Measurements from ENCODE around the gene GMNN.

Gene GMNN

DNA sequence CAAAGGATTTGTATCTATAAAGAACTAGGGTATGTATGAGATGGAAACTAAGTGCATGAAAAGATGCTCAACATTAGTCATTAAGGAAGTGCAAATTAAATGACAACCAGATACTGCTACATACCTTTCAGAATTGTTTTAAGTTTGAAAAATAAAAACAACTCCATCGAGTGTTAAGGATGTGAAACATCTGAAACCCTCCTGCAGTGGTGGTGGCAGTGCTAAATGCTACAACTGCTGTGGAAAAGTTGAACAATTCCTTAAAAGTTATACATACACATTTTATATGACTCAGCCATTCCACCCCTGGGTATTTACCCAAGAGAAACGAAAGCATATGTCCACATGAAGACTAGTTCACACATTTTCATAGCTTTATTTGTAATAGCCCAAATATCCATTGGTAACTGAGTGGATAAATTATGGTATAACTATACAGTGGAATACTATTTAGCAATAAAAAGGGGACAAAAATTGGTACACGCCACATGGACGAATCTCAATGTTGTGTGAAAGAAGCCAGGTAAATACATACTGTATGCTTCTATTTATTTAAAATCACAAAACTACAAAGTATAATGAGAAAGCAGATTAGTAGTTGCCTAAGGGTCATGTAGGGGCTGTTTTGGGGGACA, 13.4 kb downstream of the GMNN start:
- Histone ChIP-seq H3K4me3 (ENCODE audit: low read length) (no peak overlapping the region), H3K27me3 (ENCODE audit: low read depth, low read length) (no peaks in the 10 kb centered on the region), H3K36me3 (replicated peaks; ENCODE audit: low read depth, low read length) (peaks cover 36% of the 10 kb centered on the region), H4K20me1 (ENCODE audit: insufficient read depth, low read length) (no peaks in the 10 kb centered on the region), H3K9me3 (ENCODE audit: insufficient read depth, low read length) (no peaks in the 10 kb centered on the region), H3K27ac (ENCODE audit: low read length) (no peak overlapping the region), H3K9ac (ENCODE audit: low read length) (no peak overlapping the region), H3K4me1 (ENCODE audit: low read length) (no peaks in the 10 kb centered on the region), H3K79me2 (ENCODE audit: low read length) (no peaks in the 10 kb centered on the region), H3K4me2 (ENCODE audit: low read length) (no peak overlapping the region), H2AFZ (ENCODE audit: low read depth, low read length) (no peak overlapping the region)
- TF ChIP-seq EZH2phosphoT487 (IDR thresholded peaks at IDR 0.05; ENCODE audit: low read depth) = no peak
- TF ChIP-seq, protein P1, sequence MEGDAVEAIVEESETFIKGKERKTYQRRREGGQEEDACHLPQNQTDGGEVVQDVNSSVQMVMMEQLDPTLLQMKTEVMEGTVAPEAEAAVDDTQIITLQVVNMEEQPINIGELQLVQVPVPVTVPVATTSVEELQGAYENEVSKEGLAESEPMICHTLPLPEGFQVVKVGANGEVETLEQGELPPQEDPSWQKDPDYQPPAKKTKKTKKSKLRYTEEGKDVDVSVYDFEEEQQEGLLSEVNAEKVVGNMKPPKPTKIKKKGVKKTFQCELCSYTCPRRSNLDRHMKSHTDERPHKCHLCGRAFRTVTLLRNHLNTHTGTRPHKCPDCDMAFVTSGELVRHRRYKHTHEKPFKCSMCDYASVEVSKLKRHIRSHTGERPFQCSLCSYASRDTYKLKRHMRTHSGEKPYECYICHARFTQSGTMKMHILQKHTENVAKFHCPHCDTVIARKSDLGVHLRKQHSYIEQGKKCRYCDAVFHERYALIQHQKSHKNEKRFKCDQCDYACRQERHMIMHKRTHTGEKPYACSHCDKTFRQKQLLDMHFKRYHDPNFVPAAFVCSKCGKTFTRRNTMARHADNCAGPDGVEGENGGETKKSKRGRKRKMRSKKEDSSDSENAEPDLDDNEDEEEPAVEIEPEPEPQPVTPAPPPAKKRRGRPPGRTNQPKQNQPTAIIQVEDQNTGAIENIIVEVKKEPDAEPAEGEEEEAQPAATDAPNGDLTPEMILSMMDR (IDR thresholded peaks at IDR 0.05; ENCODE audit: low read depth, low read length) = no peak

DNA sequence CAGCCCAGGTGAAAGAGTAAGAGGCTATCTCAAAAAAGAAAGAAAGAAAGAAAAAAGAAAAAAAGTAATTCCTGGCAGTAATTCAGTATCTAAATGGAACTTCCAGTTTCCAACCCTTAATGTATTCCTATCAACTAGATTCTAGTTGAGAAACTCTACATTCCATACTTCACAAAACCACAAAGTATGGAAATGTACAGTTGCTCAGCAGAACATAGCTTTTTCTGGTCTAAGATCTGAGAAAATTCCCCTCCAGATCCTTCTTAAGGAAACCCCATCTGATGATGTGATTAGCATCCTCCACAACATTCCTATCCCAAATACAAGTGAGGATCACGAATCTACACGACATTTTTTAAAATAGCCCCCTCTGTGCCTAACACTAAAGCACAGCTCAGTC, 20.4 kb downstream of the GMNN start:
- no peaks in the 10 kb centered on the region for H3K36me3 ChIP-seq (replicated peaks; ENCODE audit: low read depth, low read length)
- no peaks in the 10 kb centered on the region for H3K4me1 ChIP-seq (ENCODE audit: low read length)
- H3K4me2 ChIP-seq (ENCODE audit: low read length) = no peak overlapping the region
- H3K9ac ChIP-seq (ENCODE audit: low read length) = no peak overlapping the region
- H3K9me3 ChIP-seq (ENCODE audit: insufficient read depth, low read length) = no peaks in the 10 kb centered on the region
- H3K27me3 ChIP-seq (ENCODE audit: low read depth, low read length) = no peaks in the 10 kb centered on the region
- H3K79me2 ChIP-seq (ENCODE audit: low read length) = no peaks in the 10 kb centered on the region
- no peak overlapping the region for H3K4me3 ChIP-seq (ENCODE audit: low read length)
- no peak for TF ChIP-seq EZH2phosphoT487 (IDR thresholded peaks at IDR 0.05; ENCODE audit: low read depth)
- no peak overlapping the region for H3K27ac ChIP-seq (ENCODE audit: low read length)
- H4K20me1 ChIP-seq (ENCODE audit: insufficient read depth, low read length) = 0 out of 2 replicates have a peak, but pooled peaks cover 3% of the 10 kb centered on the region
- no peak overlapping the region for H2AFZ ChIP-seq (ENCODE audit: low read depth, low read length)

DNA sequence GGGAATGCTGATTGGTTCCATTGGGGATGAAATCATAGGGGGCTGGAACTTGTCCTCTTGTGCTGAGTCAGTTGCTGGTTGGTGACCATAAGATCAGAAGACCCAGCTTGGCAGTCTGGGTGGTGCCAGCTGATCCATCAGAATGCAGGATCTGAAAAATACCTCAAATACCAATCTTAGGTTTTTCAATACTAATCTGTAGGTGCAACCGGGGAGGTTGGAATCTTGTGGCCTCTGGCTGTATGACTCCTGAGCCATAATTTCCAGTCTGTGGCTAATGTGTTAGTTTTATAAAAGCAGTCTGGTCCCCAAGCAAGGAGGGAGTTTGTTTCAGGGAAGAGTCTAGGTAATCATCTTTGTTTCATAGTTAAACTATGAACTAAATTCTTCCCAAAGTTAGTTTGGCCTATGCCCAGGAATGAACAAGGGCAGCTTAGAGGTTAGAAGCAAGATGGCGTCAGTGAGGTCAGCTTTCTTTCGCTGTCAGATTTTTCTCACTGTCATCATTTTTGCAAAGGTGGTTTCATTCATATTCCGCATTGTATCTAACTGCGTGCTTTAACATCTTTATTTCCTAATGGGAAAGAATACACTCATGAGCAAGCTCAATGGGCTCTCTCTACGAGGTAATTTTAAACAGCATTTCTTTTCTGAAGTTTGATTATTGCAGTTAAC, 22.0 kb downstream of the GMNN start:
- no peak overlapping the region for H3K4me3 ChIP-seq (ENCODE audit: low read length)
- 0 out of 2 replicates have a peak, but pooled peaks cover 3% of the 10 kb centered on the region for H4K20me1 ChIP-seq (ENCODE audit: insufficient read depth, low read length)
- no peaks in the 10 kb centered on the region for H3K36me3 ChIP-seq (replicated peaks; ENCODE audit: low read depth, low read length)
- no peak overlapping the region for H3K9ac ChIP-seq (ENCODE audit: low read length)
- H3K27ac ChIP-seq (ENCODE audit: low read length) = no peak overlapping the region
- no peaks in the 10 kb centered on the region for H3K27me3 ChIP-seq (ENCODE audit: low read depth, low read length)
- no peak overlapping the region for H2AFZ ChIP-seq (ENCODE audit: low read depth, low read length)
- no peak for TF ChIP-seq EZH2phosphoT487 (IDR thresholded peaks at IDR 0.05; ENCODE audit: low read depth)
- TF ChIP-seq, protein P1 (IDR thresholded peaks at IDR 0.05; ENCODE audit: low read depth, low read length) = no peak
- no peaks in the 10 kb centered on the region for H3K4me1 ChIP-seq (ENCODE audit: low read length)
- H3K4me2 ChIP-seq (ENCODE audit: low read length) = no peak overlapping the region
- H3K9me3 ChIP-seq (ENCODE audit: insufficient read depth, low read length) = no peaks in the 10 kb centered on the region
- no peaks in the 10 kb centered on the region for H3K79me2 ChIP-seq (ENCODE audit: low read length)

DNA sequence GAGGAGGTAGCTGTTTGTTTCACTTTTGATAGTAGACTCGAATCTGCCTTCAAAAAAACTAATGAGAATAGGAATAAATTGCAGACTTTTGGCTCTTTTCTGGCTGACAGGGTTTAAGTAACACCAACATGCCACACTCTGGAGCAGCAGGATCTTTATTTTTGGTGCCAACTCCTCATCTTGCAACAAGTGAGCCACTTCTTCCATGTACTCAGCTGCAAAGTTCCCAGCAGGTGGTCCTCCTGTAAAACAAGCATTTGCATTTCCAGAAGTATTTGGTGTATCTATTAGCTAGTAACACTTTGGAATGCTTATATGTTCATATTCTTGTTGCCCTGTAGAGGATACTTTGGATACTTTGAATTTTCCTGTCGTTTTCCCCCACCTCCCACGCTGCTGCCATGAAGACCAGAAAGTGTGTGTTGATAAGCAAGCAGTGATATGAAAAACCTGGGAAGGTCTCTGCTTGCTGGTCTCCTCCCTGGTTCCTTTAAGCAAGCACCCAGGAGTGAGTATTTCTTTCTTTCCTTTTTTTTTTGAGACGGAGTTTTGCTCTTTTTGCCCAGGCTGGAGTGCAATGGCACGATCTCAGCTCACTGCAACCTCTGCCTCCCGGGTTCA, 23.0 kb downstream of the GMNN start:
- no peak overlapping the region for H3K9ac ChIP-seq (ENCODE audit: low read length)
- no peak overlapping the region for H2AFZ ChIP-seq (ENCODE audit: low read depth, low read length)
- TF ChIP-seq EZH2phosphoT487 (IDR thresholded peaks at IDR 0.05; ENCODE audit: low read depth) = no peak
- TF ChIP-seq, protein P1 (IDR thresholded peaks at IDR 0.05; ENCODE audit: low read depth, low read length) = no peak
- H3K4me2 ChIP-seq (ENCODE audit: low read length) = no peak overlapping the region
- no peak overlapping the region for H3K4me3 ChIP-seq (ENCODE audit: low read length)
- H3K27ac ChIP-seq (ENCODE audit: low read length) = no peak overlapping the region
- H3K27me3 ChIP-seq (ENCODE audit: low read depth, low read length) = no peaks in the 10 kb centered on the region
- no peaks in the 10 kb centered on the region for H3K36me3 ChIP-seq (replicated peaks; ENCODE audit: low read depth, low read length)
- no peaks in the 10 kb centered on the region for H3K9me3 ChIP-seq (ENCODE audit: insufficient read depth, low read length)
- H3K4me1 ChIP-seq (ENCODE audit: low read length) = no peaks in the 10 kb centered on the region
- 0 out of 2 replicates have a peak, but pooled peaks cover 3% of the 10 kb centered on the region for H4K20me1 ChIP-seq (ENCODE audit: insufficient read depth, low read length)
- H3K79me2 ChIP-seq (ENCODE audit: low read length) = no peaks in the 10 kb centered on the region

Measured in OCI-LY3 (cell line).